ENCODE data around the gene PARD3B.

The PARD3B gene

DNA sequence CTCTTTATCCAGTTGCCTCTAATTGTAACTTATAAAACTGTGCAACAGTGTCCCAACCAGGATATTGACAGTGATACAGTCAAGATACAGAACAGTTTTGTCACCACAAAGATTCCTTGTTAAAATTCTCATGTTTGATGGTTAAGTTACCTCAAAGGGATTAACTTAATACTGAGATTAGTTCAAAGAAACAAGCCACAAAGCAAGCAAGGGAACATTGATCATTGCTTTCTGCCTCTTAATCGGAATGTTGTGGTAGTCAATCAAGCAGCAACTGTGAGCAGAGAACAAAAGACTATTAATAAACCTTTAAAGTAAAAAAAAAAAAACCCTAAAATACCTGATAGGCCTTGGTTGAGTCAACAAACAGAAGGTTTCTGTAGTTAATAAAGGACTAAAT is 352.3 kb downstream of the PARD3B start:
- Histone ChIP-seq H3K27me3 (replicated peaks) (no peaks in the 10 kb centered on the region), H3K4me3 (ENCODE audit: low read depth, low read length) (no peak overlapping the region), H3K36me3 (replicated peaks) (no peaks in the 10 kb centered on the region), H3K27ac (no peak overlapping the region)
- DNase-seq, result no peak
- TF ChIP-seq CTCF (IDR thresholded peaks at IDR 0.05; ENCODE audit: low read depth, low read length, missing control alignments), result no peak
- in situ Hi-C loops (cut with HindIII; ENCODE audit: low pct_ligation_motif_present, low sequenced_read_pairs), result no loop called here

DNA sequence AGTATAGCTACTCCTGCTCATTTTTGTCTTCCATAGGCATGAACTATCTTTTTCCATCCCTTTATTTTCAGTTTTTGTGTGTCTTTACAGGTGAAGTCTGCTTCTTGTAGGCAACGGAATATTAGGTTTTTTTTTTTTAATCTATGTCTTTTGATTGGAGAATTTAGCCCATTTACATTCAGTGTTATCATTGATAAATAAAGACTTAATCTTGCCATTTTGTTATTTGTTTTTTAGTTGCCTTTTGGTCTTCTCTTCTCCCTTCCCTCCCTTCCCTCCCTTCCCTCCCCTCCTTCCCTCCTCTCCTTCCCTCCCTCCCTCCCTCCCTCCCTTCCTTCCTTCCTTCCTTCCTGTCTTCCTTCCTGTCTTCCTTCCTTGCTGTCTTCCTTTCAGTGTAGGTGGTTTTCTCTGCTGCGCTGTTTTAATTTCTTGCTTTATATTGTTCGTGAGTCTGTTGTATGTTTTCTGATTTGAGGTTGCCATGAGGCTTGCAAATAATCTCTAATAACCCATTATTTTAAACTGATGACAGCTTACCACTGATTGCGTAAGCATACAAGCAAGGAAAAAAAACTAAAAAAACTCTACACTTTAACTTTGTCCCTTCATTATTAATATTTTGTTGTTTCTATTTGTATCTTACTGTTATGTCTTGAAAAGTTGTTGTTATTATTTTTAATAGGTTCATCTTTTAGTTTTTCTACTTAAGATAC is 353.8 kb downstream of the PARD3B start:
- no peak for TF ChIP-seq CTCF (IDR thresholded peaks at IDR 0.05; ENCODE audit: low read depth, low read length, missing control alignments)
- no peak overlapping the region for H3K4me3 ChIP-seq (ENCODE audit: low read depth, low read length)
- no peaks in the 10 kb centered on the region for H3K27me3 ChIP-seq (replicated peaks)
- no peaks in the 10 kb centered on the region for H3K36me3 ChIP-seq (replicated peaks)
- no peak overlapping the region for H3K27ac ChIP-seq
- in situ Hi-C loops (cut with HindIII; ENCODE audit: low pct_ligation_motif_present, low sequenced_read_pairs), result no loop called here
- no peak for DNase-seq

DNA sequence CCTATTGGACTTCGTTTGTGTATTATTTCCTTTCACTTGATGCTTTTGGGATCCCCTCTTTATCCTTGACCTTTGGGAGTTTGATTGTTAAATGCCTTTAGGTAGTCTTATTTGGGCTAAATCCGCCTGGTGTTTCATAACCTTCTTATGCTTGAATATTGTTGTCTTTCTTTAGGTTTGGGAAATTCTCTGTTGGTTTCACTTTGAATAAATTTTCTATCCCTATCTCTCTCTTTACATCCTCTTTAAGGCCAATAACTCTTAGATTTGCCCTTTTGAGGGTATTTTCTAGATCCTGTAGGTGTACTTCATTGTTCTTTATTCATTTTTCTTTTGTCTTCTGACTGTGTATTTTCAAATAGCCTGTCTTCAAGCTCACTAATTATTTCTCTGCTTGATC is 354.7 kb downstream of the PARD3B start:
- in situ Hi-C loops (cut with HindIII; ENCODE audit: low pct_ligation_motif_present, low sequenced_read_pairs), result no loop called here
- no peak for DNase-seq
- no peak for TF ChIP-seq CTCF (IDR thresholded peaks at IDR 0.05; ENCODE audit: low read depth, low read length, missing control alignments)
- Histone ChIP-seq H3K36me3 (replicated peaks) (no peaks in the 10 kb centered on the region), H3K27me3 (replicated peaks) (no peaks in the 10 kb centered on the region), H3K4me3 (ENCODE audit: low read depth, low read length) (no peak overlapping the region), H3K27ac (no peak overlapping the region)

- Histone ChIP-seq H3K4me3 (ENCODE audit: low read depth, low read length) (no peak overlapping the region), H3K27me3 (replicated peaks) (no peaks in the 10 kb centered on the region), H3K27ac (no peak overlapping the region), H3K36me3 (replicated peaks) (no peaks in the 10 kb centered on the region)
- in situ Hi-C loops (cut with HindIII; ENCODE audit: low pct_ligation_motif_present, low sequenced_read_pairs), result no loop called here
- TF ChIP-seq CTCF (IDR thresholded peaks at IDR 0.05; ENCODE audit: low read depth, low read length, missing control alignments), result no peak
- DNase-seq, result no peak
Measured at GRCh38 chr2:204900487-204900886, 355.2 kb downstream of the PARD3B start.

GRCh38 chr2:204900910-204901309 is 355.6 kb downstream of the PARD3B start:
- no peak for TF ChIP-seq CTCF (IDR thresholded peaks at IDR 0.05; ENCODE audit: low read depth, low read length, missing control alignments)
- in situ Hi-C loops (cut with HindIII; ENCODE audit: low pct_ligation_motif_present, low sequenced_read_pairs), result no loop called here
- Histone ChIP-seq H3K4me3 (ENCODE audit: low read depth, low read length) (no peak overlapping the region), H3K36me3 (replicated peaks) (no peaks in the 10 kb centered on the region), H3K27ac (no peak overlapping the region), H3K27me3 (replicated peaks) (no peaks in the 10 kb centered on the region)
- no peak for DNase-seq

GRCh38 chr2:204901591-204901990 is 356.3 kb downstream of the PARD3B start:
- Histone ChIP-seq H3K27ac (no peak overlapping the region), H3K4me3 (ENCODE audit: low read depth, low read length) (no peak overlapping the region), H3K27me3 (replicated peaks) (no peaks in the 10 kb centered on the region), H3K36me3 (replicated peaks) (no peaks in the 10 kb centered on the region)
- no peak for DNase-seq
- TF ChIP-seq CTCF (IDR thresholded peaks at IDR 0.05; ENCODE audit: low read depth, low read length, missing control alignments), result no peak
- in situ Hi-C loops (cut with HindIII; ENCODE audit: low pct_ligation_motif_present, low sequenced_read_pairs), result no loop called here

All from brain microvascular endothelial cell (primary cell).